Measurements from ENCODE around the gene PLAGL2.
A peak's percentile ranks its signal among the peaks of the same experiment; 100 is the strongest.
"Not testable (repeated sequence)": the region's sequence is repeated elsewhere in the genome, so short reads cannot be mapped to it uniquely, and the experiment has no call there.

The PLAGL2 gene

DNA sequence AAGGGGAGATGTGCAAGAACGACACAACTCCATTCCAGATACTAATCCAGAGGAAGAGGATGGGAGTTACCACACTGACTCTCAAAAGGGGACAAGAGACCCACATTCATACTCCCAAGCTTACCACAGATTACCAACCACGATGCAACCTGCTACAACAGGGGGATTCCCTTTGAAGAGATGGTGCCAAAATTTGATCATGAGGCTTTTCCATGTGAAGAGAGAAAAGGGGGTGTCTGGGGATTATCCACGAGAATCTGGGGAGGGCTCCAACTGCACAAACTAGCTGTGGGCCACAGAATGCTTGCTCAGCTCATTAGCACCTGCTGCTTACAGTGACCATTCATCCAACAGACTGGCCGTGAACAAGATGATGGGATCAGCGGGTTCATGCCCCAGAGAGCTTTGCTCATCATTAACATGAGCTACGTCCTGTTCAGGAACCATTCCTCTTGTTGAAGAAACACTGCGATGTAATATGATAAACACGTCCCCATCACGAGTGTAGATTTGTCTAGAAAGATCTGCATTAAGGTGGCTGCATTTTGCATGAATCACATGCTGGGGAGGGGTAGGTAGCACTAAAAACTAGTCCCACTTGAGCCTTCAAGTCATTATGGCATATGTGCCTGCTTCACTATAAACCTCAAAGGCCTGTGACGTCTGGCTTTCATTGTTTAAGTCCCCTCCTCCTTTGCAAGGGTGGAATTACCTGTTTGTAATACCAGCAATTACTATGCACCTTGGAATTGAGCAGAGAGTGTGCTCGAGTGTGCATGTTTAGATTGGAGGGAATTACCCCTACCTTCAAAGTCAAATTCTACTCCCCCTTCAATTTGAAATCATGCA lies 4.0 kb downstream of the PLAGL2 start:
- no peak for DNase-seq

DNA sequence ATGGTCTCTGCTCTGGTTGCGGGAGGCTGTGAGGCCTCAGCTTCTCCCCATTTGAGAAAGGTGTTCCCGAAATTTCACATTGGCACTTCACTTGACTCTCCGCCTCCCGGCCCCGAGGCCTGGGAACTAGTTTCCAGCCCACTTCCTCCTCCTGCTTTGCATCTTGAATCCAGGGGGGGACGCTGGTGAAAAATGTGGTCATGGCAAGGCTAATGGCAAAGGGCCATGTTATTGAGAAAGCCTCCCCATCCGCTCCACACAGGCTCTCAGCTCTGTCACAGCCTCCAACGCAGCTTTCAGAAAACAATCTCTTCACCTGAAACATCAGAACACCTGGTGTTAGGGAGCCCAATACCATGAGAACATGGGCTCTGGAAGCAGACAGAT lies 5.6 kb downstream of the PLAGL2 start:
- no peak for DNase-seq

DNA sequence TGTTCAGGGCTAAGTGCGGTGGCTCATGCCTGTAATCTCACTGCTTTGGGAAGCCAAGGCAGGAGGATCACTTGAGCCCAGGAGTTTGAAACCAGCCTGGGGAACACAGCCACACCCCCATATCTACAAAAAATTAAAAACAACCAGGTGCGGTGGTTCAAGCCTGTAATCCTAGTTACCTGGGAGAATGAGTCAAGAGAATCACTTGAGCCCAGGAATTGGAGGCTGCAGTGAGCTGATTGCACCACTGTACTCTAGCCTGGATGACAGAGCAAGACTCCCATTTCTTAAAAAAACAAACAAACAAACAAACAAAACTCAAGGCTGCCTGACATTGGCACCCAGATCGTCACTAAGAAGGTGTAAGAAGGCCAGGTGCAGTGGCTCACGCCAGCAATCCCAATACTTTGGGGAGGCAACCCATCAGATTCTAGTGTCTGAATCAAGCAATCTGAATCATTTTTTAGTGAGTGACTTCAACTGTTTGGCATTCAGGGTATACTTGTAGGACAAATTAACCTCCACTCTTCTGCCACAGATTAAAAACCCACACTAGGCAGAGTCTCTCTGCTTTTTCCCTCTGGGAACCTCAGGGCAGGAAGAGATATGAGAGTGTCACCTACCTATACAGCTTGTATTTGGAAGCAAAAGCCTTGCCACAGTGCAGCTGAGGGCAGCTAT lies 6.1 kb downstream of the PLAGL2 start:
- no peak for DNase-seq

DNA sequence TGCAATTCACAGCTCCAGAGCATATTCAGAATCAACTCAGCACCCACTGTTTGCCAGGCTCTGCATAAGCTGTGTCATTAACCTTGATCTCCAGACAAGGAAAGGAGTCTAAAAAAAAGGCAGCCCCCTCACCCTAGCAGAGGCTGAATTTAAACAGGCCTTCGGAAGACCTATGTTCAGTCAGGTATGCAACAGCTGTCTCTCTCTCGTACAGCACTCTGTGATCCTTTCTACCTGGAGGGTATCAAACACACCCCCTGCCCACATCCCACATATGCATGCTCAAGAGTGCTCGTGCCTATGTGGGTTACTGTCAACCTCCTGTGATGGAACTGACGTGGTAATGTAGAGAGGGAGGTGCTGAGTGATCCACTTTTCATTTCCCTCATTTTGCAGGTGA lies 8.5 kb downstream of the PLAGL2 start:
- DNase-seq = no peak

DNA sequence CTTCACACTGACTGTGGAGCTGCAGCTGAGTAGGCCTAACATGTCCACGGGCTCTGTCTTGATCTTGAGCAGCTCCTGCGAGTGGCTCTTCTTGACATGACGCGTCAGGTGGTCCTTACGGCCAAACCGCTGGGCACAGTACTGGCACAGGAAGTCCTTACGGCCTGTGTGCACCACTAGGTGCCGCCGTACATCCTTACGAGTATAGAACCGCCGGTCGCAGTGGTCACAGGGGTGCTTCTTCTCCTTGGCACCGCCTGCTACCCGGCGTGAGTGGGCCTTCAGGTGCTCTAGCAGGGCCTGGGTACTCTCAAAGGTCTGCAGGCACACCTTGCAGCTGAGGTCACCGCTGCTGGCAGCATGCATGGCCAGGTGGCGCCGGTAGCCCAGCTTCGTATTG lies 10.4 kb downstream of the PLAGL2 start:
- not testable (repeated sequence) for DNase-seq

DNA sequence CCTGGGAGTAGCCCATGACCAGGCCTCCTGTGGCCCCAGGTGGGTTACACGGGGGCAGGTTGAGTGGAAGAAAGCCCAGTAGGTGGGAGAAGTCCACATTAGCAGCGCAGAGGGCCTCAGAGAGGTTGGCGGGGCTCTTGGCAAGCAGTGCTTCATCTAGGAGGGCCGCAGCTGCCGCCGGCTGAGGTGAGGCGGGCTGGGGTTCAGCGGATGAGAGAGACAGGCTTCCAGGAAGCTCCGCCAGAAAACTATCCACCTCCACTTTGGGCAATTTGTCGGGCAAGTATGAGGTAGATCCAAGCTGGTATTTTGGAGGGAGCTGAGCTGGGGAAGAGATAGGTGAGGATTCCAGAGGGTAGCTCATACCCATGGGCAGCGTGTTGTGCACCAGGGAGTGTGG lies 10.9 kb downstream of the PLAGL2 start:
- not testable (repeated sequence) for DNase-seq

DNA sequence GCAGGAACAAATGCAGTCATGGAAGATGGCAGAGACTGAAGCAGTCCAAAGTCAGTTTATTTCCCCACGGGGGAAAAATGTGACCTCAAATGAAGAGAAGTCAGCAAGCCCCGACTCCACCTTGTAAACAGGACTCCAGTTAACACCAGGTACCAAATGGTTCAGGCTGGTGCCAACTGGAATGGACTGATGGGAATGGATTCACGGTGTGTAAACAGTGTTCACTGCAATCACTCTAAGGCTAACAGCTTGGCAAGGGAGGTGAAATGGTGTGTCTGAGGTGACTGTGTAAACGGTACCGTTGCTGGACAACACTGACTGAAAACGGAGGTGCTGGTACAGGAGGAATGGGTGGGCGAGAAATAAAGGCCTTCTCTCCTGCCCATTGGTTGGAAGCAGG lies 12.0 kb downstream of the PLAGL2 start:
- DNase-seq = no peak

DNA sequence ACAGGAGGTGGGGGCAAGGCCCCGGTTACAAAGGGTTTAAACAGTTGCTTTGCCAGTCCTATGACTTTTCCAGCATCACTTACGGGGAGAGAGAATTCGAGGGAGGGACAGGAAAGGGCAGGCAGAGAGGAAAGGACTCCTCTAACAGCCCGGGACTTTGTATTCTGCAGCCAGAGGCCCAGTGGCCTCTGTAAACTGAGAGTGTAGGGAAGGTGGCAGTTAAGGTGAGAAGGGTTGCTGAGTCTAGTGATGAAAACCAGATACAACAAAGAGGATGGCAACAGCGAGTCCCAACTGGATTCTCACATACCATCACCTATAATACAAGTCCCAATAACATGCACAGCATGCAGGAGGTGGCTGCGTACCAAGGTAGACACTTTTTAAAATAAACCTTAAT lies 13.5 kb downstream of the PLAGL2 start:
- no peak for DNase-seq

DNA sequence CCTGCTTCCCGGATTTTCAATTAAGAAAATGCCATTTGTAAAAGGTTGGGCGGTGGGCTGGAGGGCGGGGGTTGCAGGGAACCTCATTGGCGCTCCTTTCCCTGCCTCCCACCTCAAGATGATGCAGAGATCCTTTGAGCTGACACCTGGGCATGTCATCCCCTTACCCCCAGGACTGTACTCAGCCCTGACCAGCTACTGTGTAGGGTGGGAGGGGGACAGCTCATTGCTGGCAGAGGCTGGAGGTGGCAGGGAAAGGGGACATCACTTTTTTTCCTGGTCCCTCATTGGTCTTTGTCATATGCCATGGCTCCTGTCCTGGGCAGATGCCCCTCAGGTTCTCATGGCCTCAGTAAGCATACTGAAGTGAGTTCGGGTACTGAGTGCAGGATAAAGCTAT lies 14.2 kb downstream of the PLAGL2 start:
- DNase-seq = not testable (repeated sequence)

DNA sequence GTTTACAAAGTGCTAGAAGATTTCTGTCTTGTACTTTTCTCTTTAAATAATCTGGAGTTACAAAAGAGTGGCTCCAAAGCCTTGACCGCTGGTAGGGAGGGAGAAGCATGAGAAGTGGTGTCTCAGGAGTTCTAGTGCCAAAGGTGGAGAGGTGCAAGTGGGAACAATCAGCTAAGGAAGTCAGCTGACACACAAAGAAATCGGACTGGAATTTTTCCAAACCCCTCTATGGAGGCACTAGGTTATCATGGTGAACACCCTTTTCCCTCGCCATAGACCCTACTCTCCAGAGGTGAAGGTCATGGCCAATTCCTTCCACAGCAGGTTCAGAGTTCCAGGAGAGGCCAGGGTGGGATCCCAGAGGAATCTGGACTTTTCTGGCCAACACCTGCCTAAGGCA lies 14.8 kb downstream of the PLAGL2 start:
- DNase-seq = no peak

DNA sequence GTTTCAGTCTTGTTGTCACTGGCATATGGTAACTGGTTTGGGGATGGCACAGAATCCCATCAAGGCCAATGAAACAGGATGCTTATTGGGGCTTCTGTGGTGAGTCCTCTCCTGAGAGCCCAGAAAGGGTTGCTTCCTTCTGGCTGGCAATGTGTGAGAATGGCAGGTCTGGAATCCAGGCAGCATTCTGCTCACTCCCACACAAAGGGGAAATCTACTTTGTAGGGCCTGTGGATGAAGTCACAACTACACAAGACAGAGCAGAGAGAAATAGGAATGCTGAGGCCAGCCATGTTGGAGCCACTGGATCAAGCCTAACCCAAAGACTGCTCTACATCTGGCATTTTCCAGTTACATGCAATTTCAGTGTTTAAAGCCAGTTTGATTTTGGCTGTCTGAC lies 15.7 kb downstream of the PLAGL2 start:
- no peak for DNase-seq

DNA sequence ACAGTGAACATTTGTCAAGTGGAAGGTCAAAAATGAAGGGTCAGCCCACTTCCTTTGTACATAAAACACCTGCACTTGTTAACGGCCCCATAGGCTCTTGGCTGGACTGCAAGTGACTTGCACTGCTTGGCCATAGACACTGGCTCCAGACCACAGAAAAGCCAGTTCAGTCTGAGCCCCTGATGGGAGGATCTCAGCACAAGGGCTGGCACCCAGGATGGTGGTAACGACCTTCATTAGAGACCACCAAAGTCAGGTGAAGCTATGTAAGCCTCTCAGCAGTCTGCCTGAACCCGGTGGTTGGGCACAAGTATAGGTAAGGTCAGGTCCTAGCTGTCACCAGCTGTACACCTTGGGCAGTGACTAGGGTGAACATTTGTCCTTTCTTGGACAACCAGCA lies 16.1 kb downstream of the PLAGL2 start:
- DNase-seq = no peak

DNA sequence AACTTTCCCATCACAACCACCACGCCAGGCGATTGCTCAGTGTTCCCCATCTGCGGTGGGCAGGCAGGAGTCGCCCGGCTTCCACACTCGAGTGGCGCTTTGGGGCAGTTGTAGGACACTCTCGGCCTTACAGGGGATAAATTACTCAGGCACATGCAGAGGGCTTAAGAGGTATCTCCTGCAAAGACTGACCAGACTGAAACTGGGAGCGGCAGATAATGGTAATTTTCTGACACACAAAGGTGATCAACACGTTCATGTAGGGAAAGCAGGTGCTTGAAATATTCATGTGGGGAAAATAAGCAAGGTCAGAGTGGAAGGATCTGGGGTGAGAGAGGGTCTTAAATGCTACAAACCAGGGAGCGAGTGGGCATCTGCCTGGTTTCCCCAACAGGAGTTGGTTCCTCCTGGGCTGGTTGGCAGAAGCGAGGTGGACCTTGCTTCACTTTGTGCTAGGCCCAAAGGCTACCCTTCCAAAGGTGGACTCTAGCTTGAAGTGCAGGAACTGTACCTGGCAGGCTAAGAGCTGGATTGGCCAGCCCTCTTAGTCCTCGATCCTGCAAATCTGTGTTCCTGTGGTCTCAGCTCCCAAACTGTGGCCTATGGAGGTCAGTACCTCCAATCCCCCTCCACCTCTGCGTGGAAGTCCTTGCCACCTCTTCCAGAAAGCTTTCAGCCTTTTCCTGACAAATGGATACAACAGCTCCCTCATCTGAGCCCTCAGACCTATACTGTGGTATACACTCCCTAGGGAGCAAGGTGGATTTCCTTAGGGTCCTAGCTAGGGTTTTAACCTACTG lies 16.7 kb downstream of the PLAGL2 start:
- DNase-seq = no peak

DNA sequence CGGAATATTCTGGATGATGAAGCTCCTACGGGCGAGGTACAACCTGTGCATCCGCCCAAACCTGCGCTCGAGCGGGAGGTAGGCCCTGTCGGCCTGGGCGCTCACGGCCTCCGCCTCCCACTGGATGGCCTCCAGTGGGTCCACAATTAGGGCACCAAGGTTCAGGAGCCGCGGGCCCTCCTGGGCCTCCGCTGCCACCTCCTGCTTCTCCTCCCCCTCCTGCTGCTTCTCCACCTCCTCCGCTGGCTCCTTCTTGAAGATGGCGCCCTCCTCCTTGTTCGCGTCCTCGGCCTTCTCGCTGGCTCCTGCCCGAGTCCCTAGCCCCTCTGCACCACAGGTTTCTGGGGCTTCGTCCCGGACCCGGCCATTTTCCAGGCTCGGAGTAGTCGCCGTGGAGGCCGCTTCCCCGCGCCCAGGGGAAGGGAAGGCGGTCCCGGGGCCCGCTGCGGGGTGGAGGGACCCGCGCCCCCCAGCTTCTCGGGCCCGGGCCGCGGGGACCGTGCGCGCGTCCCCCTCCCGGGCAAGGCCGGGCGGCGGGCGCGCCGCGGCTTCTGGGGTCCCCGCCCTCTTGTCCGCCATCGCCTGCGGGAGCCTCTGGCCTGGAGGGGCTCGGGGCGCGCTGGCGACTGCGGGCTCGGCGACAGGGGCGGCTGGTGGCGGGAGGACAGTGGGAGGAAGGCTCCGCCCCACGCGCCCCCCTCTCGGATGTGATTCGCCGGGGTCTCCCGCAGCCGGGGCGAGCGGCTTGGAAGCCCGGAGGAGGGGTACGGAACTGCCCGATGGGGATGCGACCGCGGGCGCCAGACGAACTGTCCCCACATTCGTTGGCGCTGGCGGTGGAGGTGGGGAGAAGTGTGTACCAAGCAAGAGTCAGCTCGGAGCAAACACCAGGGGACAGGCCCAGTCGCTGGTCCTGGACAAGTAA lies 17.6 kb downstream of the PLAGL2 start:
- DNase-seq = peak; percentile 42

DNA sequence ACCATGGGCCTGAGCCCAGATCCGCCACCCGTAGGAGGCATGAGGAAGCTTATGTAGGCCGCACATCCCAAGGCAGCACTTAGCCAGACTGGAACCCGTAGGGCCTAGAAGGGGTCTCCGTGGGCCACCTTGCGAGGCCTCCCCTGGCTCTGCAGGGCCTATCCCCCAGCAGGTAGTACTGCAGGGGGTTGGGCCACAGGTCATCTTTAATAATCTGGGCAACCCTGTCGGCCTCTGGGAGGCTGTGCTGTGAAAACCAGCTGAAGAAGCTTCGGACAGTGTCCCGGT lies 18.5 kb downstream of the PLAGL2 start:
- no peak for DNase-seq

DNA sequence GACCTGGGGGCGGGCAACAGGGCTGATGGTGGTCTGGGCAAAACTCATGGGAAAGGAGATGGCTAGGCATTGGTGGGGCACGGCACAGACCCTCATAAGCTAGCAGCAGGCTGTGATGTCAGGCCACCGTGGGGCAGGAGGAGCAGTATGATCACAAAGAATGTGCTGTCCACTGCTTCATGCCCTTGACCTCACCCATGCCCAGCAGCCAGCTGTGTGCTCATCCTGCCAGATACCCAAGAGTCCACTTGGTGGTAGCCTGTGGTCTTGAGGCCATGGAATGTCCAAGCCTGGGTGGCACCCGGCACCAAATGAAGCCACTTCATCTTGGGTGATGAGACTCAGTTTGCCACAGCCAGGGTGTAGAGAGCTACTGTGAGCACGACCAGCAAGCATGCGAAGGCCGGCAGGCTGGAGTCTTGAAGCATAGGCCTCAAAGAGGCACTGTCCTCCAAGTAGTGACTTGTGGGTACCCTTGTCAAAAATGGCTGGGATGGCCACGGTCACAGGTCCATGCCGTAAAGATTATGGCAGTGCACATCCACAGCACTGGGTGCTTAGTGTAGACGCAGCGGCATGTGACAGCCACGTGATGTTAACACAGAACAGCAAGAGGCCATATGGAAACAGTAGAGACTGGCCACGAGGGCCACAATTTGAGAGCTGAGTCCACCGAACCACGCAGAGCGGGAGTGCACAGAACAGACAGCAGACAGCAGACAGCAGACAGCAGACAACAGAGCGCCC lies 19.0 kb downstream of the PLAGL2 start:
- no peak for DNase-seq

DNA sequence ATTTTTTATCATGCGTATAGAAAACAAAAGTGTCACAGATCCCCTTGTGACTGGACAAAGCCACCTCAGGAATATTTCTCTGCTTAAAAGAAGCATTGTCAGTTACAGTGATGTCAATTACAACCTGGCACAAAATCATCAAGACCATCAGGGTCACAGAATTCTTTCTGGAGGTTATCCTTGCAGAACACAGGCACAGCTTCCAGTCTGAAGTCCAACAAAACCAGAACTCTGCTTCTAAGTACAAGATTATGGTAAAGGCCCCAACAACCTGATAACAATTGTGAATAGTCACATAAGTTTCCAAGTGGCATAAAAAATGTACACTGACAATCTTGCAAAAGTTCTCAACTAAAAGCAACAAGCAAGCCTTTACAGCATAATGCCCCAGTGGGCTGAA lies 21.0 kb downstream of the PLAGL2 start:
- no peak for DNase-seq

DNA sequence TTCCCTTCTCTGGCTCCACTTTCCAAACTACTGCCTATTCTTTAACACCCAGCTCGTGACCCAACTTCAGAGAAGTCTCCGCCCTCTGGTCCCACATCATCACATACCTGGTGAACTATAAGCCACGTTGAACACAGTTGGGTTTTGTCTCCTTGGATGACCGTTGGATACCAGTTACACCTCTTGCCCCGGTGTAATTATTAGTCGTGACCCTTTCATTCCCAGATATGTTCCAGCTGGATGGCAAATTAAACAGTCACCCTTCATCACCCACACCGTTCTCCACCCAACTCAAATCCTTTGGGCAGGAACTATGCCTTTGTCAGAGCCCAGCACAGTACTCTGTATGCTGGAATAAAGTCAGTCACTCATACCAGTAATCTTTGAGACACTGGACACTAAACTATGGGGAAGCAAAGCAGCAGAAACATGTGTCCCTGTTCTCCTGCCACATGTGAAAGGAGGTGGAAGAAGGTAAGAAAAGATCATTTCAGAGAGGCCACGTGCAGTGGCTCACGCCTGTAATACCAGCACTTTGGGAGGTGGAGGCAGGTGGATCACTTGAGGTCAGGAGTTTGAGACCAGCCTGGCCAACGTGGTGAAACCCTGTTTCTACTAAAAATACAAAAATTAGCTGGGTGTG lies 22.5 kb downstream of the PLAGL2 start:
- no peak for DNase-seq

DNA sequence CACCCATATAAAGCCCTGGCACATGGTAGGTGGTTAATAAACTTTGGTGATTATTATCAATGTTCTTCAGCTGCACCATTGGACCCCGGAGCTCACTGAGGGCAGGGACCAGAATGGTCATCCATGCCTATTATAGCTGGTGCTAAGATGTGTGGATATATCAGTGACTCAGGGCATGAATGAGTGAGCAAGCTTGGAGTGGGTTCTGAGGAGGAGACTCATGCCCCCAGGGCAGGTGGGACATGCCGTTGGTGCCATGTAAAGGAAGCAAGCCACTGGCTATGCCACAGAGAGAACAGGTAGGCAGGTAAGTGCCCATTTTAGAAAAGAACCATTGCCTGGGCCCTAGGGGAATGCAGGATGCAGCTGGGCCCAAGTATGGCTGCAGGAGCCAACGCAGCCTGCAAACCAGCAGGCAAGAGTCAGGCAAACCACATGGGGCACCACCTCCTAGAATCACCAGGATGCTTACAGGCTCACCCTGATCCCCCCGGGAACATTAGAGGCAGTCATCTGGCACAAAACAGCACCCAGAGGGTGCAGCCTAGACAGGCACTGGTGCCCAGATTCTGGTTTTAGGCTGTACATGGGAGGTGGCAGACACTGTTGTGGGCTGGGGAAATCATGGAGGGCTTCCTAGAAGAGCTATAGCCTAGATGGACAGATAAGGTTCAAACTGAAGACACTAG lies 23.5 kb downstream of the PLAGL2 start:
- no peak for DNase-seq

DNA sequence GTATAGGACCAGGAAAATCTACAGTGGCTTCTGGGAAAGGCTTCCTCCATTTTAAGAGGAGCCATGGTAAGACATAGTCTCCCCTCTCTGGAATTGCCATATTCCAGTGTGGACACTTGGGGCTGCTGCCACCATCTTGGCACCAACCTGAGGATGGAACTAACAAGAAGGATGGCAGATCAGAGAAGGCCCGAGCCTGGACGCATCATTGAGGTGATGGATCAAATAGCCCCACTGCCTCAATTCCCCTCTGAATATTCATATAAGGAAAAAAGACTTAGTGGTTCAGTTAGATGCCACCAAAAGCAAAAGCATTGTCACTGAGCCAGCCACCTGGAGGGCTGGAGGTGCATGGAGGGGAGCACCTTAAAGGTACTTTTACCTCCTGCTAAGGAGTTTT lies 25.9 kb downstream of the PLAGL2 start:
- DNase-seq = no peak

DNA sequence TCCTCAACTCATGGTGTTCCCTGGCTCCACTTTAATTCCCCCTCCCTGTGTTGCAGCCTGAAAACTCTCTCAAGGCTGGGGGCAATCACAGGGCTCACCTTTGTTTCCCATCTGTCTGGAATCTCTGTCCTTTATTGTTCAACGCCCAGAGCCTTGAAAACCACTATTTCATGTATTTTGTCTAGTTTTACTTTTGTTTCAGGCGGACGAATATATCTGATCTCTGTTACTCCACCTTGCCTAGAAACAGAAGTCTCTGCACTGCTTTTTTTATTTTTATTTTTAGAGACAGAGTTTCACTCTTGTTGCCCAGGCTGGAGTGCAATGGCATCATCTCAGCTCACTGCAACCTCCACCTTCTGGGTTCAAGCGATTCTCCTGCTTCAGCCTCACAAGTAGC lies 27.6 kb downstream of the PLAGL2 start:
- DNase-seq = no peak
